Mucosa of rectum (tissue), 2 donors: ENCODE data around the gene SFRP2.

Source experiments
- H3K27ac ChIP-seq, 2 donors: one replicate each; pipeline ENCODE4 v1.7.0; 2013; ENCODE audit warnings: inconsistent platforms in 2 of 2, low read depth in 2 of 2, low read length in 2 of 2
- H3K27me3 ChIP-seq, 2 donors: one replicate each; pipeline ENCODE4 v1.7.0; 2013; ENCODE audit warnings: low read length in 2 of 2; ENCODE audit not compliant: control insufficient read depth in 2 of 2, insufficient read depth in 2 of 2
- H3K36me3 ChIP-seq, 2 donors: one replicate each; pipeline ENCODE4 v1.7.0; 2013; ENCODE audit warnings: low read length in 2 of 2; ENCODE audit not compliant: control insufficient read depth in 2 of 2, insufficient read depth in 2 of 2
- H3K4me1 ChIP-seq, 2 donors: one replicate each; pipeline ENCODE4 v1.7.0; 2013; ENCODE audit warnings: low read length in 2 of 2, mild to moderate bottlenecking in 1 of 2; ENCODE audit not compliant: control insufficient read depth in 2 of 2, insufficient read depth in 2 of 2
- H3K4me3 ChIP-seq, 2 donors: one replicate each; pipeline ENCODE4 v1.7.0; 2013; ENCODE audit warnings: low read length in 2 of 2
- H3K9ac ChIP-seq, 2 donors: one replicate each; pipeline ENCODE4 v1.7.0; 2013; ENCODE audit warnings: low read length in 2 of 2, low read depth in 1 of 2, mild to moderate bottlenecking in 1 of 2
- H3K9me3 ChIP-seq, 2 donors: one replicate each; pipeline ENCODE4 v1.7.0; 2013; ENCODE audit warnings: low read length in 2 of 2; ENCODE audit not compliant: control insufficient read depth in 2 of 2
- donor health status: healthy.
- donor health status: Normal muscosa, but diverticular disease.

Gene SFRP2

GRCh38 chr4:153788413-153789276 is at the start of gene SFRP2:
SFRP2 (minus strand) TSS chr4:153789083; CDS start chr4:153788835, 248 bp downstream.
- H3K36me3 ChIP-seq: no peaks in the 10 kb centered on the region
- H3K4me1 ChIP-seq: peaks cover 0 to 15% of the 10 kb centered on the region in 2 donors
- no peak within 1 kb of the TSS for H3K27ac ChIP-seq
- no peaks in the 10 kb centered on the region for H3K9me3 ChIP-seq
- H3K27me3 ChIP-seq: peaks cover 57 to 70% of the 10 kb centered on the region in 2 donors
- H3K9ac ChIP-seq: no peak within 1 kb of the TSS
- H3K4me3 ChIP-seq: peak within 1 kb of the TSS; percentile 20 to 29

GRCh38 chr4:153838564-153838963 is 49.7 kb upstream of the SFRP2 start:
- no peak overlapping the region for H3K4me3 ChIP-seq
- no peak overlapping the region for H3K9ac ChIP-seq
- no peaks in the 10 kb centered on the region for H3K9me3 ChIP-seq
- H3K27ac ChIP-seq: no peak overlapping the region
- H3K27me3 ChIP-seq: no peaks in the 10 kb centered on the region
- H3K4me1 ChIP-seq: no peaks in the 10 kb centered on the region
- H3K36me3 ChIP-seq: no peaks in the 10 kb centered on the region

GRCh38 chr4:153834901-153835300 is 46.0 kb upstream of the SFRP2 start:
- Histone ChIP-seq H3K9ac (no peak overlapping the region), H3K27ac (no peak overlapping the region), H3K36me3 (no peaks in the 10 kb centered on the region), H3K27me3 (peaks cover 0 to 2% of the 10 kb centered on the region in 2 donors), H3K4me1 (no peaks in the 10 kb centered on the region), H3K9me3 (no peaks in the 10 kb centered on the region), H3K4me3 (no peak overlapping the region)

GRCh38 chr4:153832720-153833287 is 43.9 kb upstream of the SFRP2 start:
- Histone ChIP-seq H3K27ac (no peak overlapping the region), H3K4me1 (no peaks in the 10 kb centered on the region), H3K9me3 (no peaks in the 10 kb centered on the region), H3K9ac (no peak overlapping the region), H3K4me3 (no peak overlapping the region), H3K27me3 (peaks cover 0 to 2% of the 10 kb centered on the region in 2 donors), H3K36me3 (no peaks in the 10 kb centered on the region)

GRCh38 chr4:153832054-153832453 is 43.2 kb upstream of the SFRP2 start:
- Histone ChIP-seq H3K9me3 (no peaks in the 10 kb centered on the region), H3K9ac (no peak overlapping the region), H3K4me1 (no peaks in the 10 kb centered on the region), H3K36me3 (no peaks in the 10 kb centered on the region), H3K27ac (no peak overlapping the region), H3K4me3 (no peak overlapping the region), H3K27me3 (peaks cover 0 to 2% of the 10 kb centered on the region in 2 donors)

- H3K4me1 ChIP-seq: no peaks in the 10 kb centered on the region
- no peaks in the 10 kb centered on the region for H3K36me3 ChIP-seq
- H3K27me3 ChIP-seq: peaks cover 0 to 2% of the 10 kb centered on the region in 2 donors
- H3K4me3 ChIP-seq: no peak overlapping the region
- no peak overlapping the region for H3K27ac ChIP-seq
- no peaks in the 10 kb centered on the region for H3K9me3 ChIP-seq
- H3K9ac ChIP-seq: no peak overlapping the region
These were observed 42.4 kb upstream of the SFRP2 start for GRCh38 chr4:153831245-153831644.

GRCh38 chr4:153825691-153826090 is 36.8 kb upstream of the SFRP2 start:
- no peak overlapping the region for H3K27ac ChIP-seq
- H3K4me3 ChIP-seq: no peak overlapping the region
- no peak overlapping the region for H3K9ac ChIP-seq
- H3K9me3 ChIP-seq: no peaks in the 10 kb centered on the region
- no peaks in the 10 kb centered on the region for H3K27me3 ChIP-seq
- H3K36me3 ChIP-seq: no peaks in the 10 kb centered on the region
- H3K4me1 ChIP-seq: no peaks in the 10 kb centered on the region

GRCh38 chr4:153825126-153825525 is 36.2 kb upstream of the SFRP2 start:
- Histone ChIP-seq H3K4me3 (no peak overlapping the region), H3K9ac (no peak overlapping the region), H3K9me3 (no peaks in the 10 kb centered on the region), H3K27ac (no peak overlapping the region), H3K4me1 (no peaks in the 10 kb centered on the region), H3K36me3 (no peaks in the 10 kb centered on the region), H3K27me3 (no peaks in the 10 kb centered on the region)

GRCh38 chr4:153824501-153824900 is 35.6 kb upstream of the SFRP2 start:
- Histone ChIP-seq H3K27ac (no peak overlapping the region), H3K4me1 (no peaks in the 10 kb centered on the region), H3K9me3 (no peaks in the 10 kb centered on the region), H3K9ac (no peak overlapping the region), H3K27me3 (no peaks in the 10 kb centered on the region), H3K4me3 (no peak overlapping the region), H3K36me3 (no peaks in the 10 kb centered on the region)

GRCh38 chr4:153823483-153823882 is 34.6 kb upstream of the SFRP2 start:
- Histone ChIP-seq H3K4me3 (no peak overlapping the region), H3K9ac (no peak overlapping the region), H3K9me3 (no peaks in the 10 kb centered on the region), H3K27ac (no peak overlapping the region), H3K36me3 (no peaks in the 10 kb centered on the region), H3K4me1 (no peaks in the 10 kb centered on the region), H3K27me3 (no peaks in the 10 kb centered on the region)
